Activated gamma-delta T cell treated with Interleukin-2 at 50 U/mL for 16 hours (primary cell): ENCODE measurements around the gene FAM174C.
"Not testable (repeated sequence)": the region's sequence is repeated elsewhere in the genome, so short reads cannot be mapped to it uniquely, and the experiment has no call there.

ENCODE experiments used
- DNase-seq: peaks from one replicate; pipeline ENCODE4 v3.0.0-alpha.2; 2020

Gene FAM174C

GRCh38 chr19:1237754-1238368, 37.5 kb upstream of the FAM174C start, which contains the start of gene CBARP:
TSS of gene CBARP (minus strand) at chr19:1238005. CDS start at chr19:1236100, 1,905 bp downstream.
- DNase-seq, result no peak

GRCh38 chr19:1238369-1239303, 36.7 kb upstream of the FAM174C start:
- DNase-seq, result no peak

- DNase-seq, result no peak
These were observed 35.9 kb upstream of the FAM174C start for GRCh38 chr19:1239420-1239795.

GRCh38 chr19:1239796-1240737, 35.3 kb upstream of the FAM174C start:
- DNase-seq, result peak; percentile 93

- no peak for DNase-seq
These were observed 34.4 kb upstream of the FAM174C start for GRCh38 chr19:1240925-1241324.

GRCh38 chr19:1241417-1242095, 33.8 kb upstream of the FAM174C start, which contains the start of gene ATP5F1D:
TSS of gene ATP5F1D (plus strand) at chr19:1241751. CDS start at chr19:1241851, 100 bp downstream.
- DNase-seq, result peak; percentile 96

GRCh38 chr19:1243768-1244692, 31.3 kb upstream of the FAM174C start:
- peak; percentile 92 for DNase-seq

- no peak for DNase-seq
These were observed 30.5 kb upstream of the FAM174C start for GRCh38 chr19:1244693-1245451.

GRCh38 chr19:1245494-1246264, 29.7 kb upstream of the FAM174C start:
- no peak for DNase-seq

GRCh38 chr19:1246265-1247087, 28.9 kb upstream of the FAM174C start:
- DNase-seq, result not testable (repeated sequence)

- no peak for DNase-seq
These were observed 27.6 kb upstream of the FAM174C start for GRCh38 chr19:1247748-1248138.

GRCh38 chr19:1248139-1248785, 27.1 kb upstream of the FAM174C start, which contains the start of gene MIDN:
TSS of gene MIDN (plus strand) at chr19:1248583. CDS start at chr19:1250297, 1,714 bp downstream.
- peak; percentile 67 for DNase-seq

GRCh38 chr19:1248786-1249297, 26.5 kb upstream of the FAM174C start:
- DNase-seq, result peak; percentile 78

- DNase-seq, result peak; percentile 92
These were observed 25.9 kb upstream of the FAM174C start for GRCh38 chr19:1249298-1249989.

- DNase-seq, result no peak
These were observed 25.3 kb upstream of the FAM174C start for GRCh38 chr19:1249990-1250436.

GRCh38 chr19:1250437-1251260, 24.7 kb upstream of the FAM174C start:
- DNase-seq, result peak; percentile 70
